Activated naive CD4-positive, alpha-beta T cell treated with anti-CD3 and anti-CD28 coated beads, Interleukin-2, amount 10 ng/mL, durations not matched to agents 5 hours and 36 hours (primary cell): ENCODE measurements around the gene PPTC7. TPM values are rescaled to one million over a fixed set of nuclear protein-coding genes. Genes with fewer than 3 reads are reported as not detected.

Experiments used
- total RNA-seq, 2 experiments: library from RNA; stranded (reverse); gene quantifications; one replicate each; pipeline ENCODE4 v1.2.3, GENCODE V29; 2021

PPTC7 gene
- 10 to 100 TPM; 28.9 to 30.7 TPM for total RNA-seq

GRCh38 chr12:110583137-110584059 lies at the start of gene PPTC7:
TSS of gene PPTC7 (minus strand) at chr12:110583318. CDS start at chr12:110583031, 287 bp downstream.

GRCh38 chr12:110613771-110614684 lies 30.9 kb upstream of the PPTC7 start, which contains the start of gene TCTN1:
TSS of gene TCTN1 (plus strand) at chr12:110614129. CDS start at chr12:110614183, 54 bp downstream.

GRCh38 chr12:110501752-110502738 lies 81.1 kb downstream of the PPTC7 start, which contains the start of the genes RAD9B and VPS29:
TSS of gene RAD9B (plus strand) at chr12:110502331. CDS start at chr12:110502338, 7 bp downstream.
TSS of gene VPS29 (minus strand) at chr12:110502111. CDS start at chr12:110502051, 60 bp downstream.

Other genes with a start within 250 kb of the PPTC7 start
- 10 to 100 TPM; 48.9 to 49.8 TPM for gene ANAPC7, start 179.6 kb downstream of the PPTC7 start, total RNA-seq
- gene ARPC3, start 133.0 kb downstream of the PPTC7 start, total RNA-seq, result 100 to 1,000 TPM; 394 to 400 TPM
- gene GPN3, start 115.1 kb downstream of the PPTC7 start, total RNA-seq, result 10 to 100 TPM; 16.9 TPM
- gene FAM216A, start 114.5 kb downstream of the PPTC7 start, total RNA-seq, result 10 to 100 TPM; 17.3 to 19.8 TPM
- gene VPS29, start 81.2 kb downstream of the PPTC7 start, total RNA-seq, result 100 to 1,000 TPM; 123 to 124 TPM
- gene RAD9B, start 81.0 kb downstream of the PPTC7 start, total RNA-seq, result under 1 TPM; 0.89 to 0.91 TPM
- 1 to 10 TPM; 4.8 to 6.2 TPM for gene TCTN1, start 30.8 kb upstream of the PPTC7 start, total RNA-seq
- 10 to 100 TPM; 26.9 to 29.4 TPM for gene HVCN1, start 105.8 kb upstream of the PPTC7 start, total RNA-seq
- 100 to 1,000 TPM; 176 to 178 TPM for gene PPP1CC, start 159.6 kb upstream of the PPTC7 start, total RNA-seq